Measurements from ENCODE around the gene PALM. TPM values are rescaled to one million over a fixed set of nuclear protein-coding genes. Genes with fewer than 3 reads are reported as not detected.

Gene PALM
- total RNA-seq, 1 experiment from 2014 or later: 18.5 TPM

DNA sequence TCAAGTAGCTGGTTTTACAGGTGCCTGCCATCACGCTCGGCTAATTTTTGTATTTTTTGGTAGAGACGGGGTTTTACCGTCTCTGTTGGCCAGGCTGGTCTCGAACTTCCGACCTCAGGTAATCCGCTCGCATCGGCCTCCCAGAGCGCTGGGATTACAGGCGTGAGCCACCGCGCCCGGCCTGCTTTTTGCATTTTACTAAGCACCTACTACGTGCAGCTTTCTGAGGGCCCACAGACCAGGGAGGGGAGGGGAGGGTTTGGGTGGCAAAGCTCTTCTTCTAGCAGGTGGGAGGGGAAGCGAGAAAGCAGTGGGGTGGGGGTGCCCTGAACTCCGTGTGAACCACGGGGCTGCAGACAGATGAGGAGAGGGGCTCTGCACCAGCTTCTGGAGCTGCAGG, 15.0 kb downstream of the PALM start:
- H2AK5ac ChIP-seq (ENCODE audit: insufficient read length, low read length): no peak overlapping the region

More for the DNA sequence above, 15.0 kb downstream of the PALM start:
- H2BK120ac ChIP-seq (ENCODE audit: low read depth, low read length, poor library complexity, severe bottlenecking): no peak overlapping the region
- H3K18ac ChIP-seq (ENCODE audit: insufficient read length, low read depth, low read length): no peak overlapping the region
- no peak overlapping the region for H2BK20ac ChIP-seq (ENCODE audit: low read depth, low read length, poor library complexity, severe bottlenecking)
- H3K4me1 ChIP-seq (ENCODE audit: insufficient read depth, low read length): no peaks in the 10 kb centered on the region
- no peak overlapping the region for H2AFZ ChIP-seq (ENCODE audit: low read length)
- no peaks in the 10 kb centered on the region for H3K79me2 ChIP-seq (ENCODE audit: insufficient read depth, low read length)
- H3K14ac ChIP-seq (ENCODE audit: insufficient read depth, low read length): no peak overlapping the region
- H3K27me3 ChIP-seq (ENCODE audit: insufficient read depth, low read length): no peaks in the 10 kb centered on the region
- H4K20me1 ChIP-seq (ENCODE audit: control insufficient read depth, insufficient read depth, insufficient read length): no peaks in the 10 kb centered on the region
- no peak overlapping the region for H3T11ph ChIP-seq (ENCODE audit: low read length)
- H3K9me3 Mint-ChIP-seq: no peaks in the 10 kb centered on the region
- H3K36me3 Mint-ChIP-seq (ENCODE audit: insufficient read depth in 1 of 3, low read depth in 3 of 3): peaks cover 2 to 5% (median 5%) of the 10 kb centered on the region in 3 experiments; a peak in 6 of 7 replicates
- H3K4me1 Mint-ChIP-seq: peaks cover under 1% of the 10 kb centered on the region in 2 experiments; a peak in 3 of 4 replicates
- no peak overlapping the region for H3K4me3 Mint-ChIP-seq
- no peaks in the 10 kb centered on the region for H3K23me2 ChIP-seq (ENCODE audit: insufficient read length, low read depth, low read length, poor library complexity, severe bottlenecking)
- H3K23ac ChIP-seq (ENCODE audit: insufficient read length, low read depth, low read length): no peak overlapping the region
- H4K5ac ChIP-seq (ENCODE audit: insufficient read length, low read depth, low read length): no peak overlapping the region
- no peak overlapping the region for H2BK12ac ChIP-seq (ENCODE audit: insufficient read length, low read depth, low read length)
- no peak overlapping the region for H2BK5ac ChIP-seq (ENCODE audit: insufficient read length, low read length)
- peak overlapping the region in 1 of 3 experiments; percentile 48; a peak in 1 of 7 replicates for H3K27ac Mint-ChIP-seq
- no CpG with 5 or more reads among the region's 18 CpGs for WGBS (ENCODE audit: extremely low coverage, insufficient read length, low lambda C conversion rate)
- no peak for DNase-seq
- no peaks in the 10 kb centered on the region for H3K27me3 Mint-ChIP-seq (ENCODE audit: low read depth)
- H3K4ac ChIP-seq (ENCODE audit: low read depth, low read length): no peak overlapping the region
- no peaks in the 10 kb centered on the region for H3K9me3 ChIP-seq (ENCODE audit: control insufficient read depth, low read depth, low read length)
- no peak overlapping the region for H3K56ac ChIP-seq (ENCODE audit: insufficient read length, low read depth, low read length)
- H3K9ac ChIP-seq (ENCODE audit: extremely low read depth, insufficient read length, low read length): no peak overlapping the region
- no peak overlapping the region for H4K91ac ChIP-seq (ENCODE audit: insufficient read length, low read depth, low read length)
- TF ChIP-seq, protein P1, sequence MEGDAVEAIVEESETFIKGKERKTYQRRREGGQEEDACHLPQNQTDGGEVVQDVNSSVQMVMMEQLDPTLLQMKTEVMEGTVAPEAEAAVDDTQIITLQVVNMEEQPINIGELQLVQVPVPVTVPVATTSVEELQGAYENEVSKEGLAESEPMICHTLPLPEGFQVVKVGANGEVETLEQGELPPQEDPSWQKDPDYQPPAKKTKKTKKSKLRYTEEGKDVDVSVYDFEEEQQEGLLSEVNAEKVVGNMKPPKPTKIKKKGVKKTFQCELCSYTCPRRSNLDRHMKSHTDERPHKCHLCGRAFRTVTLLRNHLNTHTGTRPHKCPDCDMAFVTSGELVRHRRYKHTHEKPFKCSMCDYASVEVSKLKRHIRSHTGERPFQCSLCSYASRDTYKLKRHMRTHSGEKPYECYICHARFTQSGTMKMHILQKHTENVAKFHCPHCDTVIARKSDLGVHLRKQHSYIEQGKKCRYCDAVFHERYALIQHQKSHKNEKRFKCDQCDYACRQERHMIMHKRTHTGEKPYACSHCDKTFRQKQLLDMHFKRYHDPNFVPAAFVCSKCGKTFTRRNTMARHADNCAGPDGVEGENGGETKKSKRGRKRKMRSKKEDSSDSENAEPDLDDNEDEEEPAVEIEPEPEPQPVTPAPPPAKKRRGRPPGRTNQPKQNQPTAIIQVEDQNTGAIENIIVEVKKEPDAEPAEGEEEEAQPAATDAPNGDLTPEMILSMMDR (conservative IDR thresholded peaks at IDR 0.05): no peak
- H2BK15ac ChIP-seq (ENCODE audit: low read depth, low read length): no peak overlapping the region
- H3K79me1 ChIP-seq (ENCODE audit: insufficient read depth, low read depth, low read length, poor library complexity, severe bottlenecking): no peaks in the 10 kb centered on the region
- no peak overlapping the region for H4K8ac ChIP-seq (replicated peaks; ENCODE audit: insufficient read length, low read depth, low read length)
- no peak overlapping the region for H3K4me2 ChIP-seq (ENCODE audit: insufficient read depth, insufficient read length, low read length)
- no peak overlapping the region for H3K27ac ChIP-seq (ENCODE audit: insufficient read length, low read depth, low read length)
